Measurements from ENCODE around the gene FAM135A. TPM values are rescaled to one million over a fixed set of nuclear protein-coding genes. Genes with fewer than 3 reads are reported as not detected.

The FAM135A gene
- total and polyA plus RNA-seq, 9 of the 15 experiments (the other 6 are each of a cell fraction or from before 2014, with no cell fraction given): 7.4 to 32.9 (median 19.2) TPM

- TF ChIP-seq ATF3 (IDR thresholded peaks at IDR 0.05): peak; percentile 50; the same call in 1 of the 2 replicates
- no peak for TF ChIP-seq ATF3 (CRISPR knock-in tag; conservative IDR thresholded peaks at IDR 0.05)
- TF ChIP-seq XRCC4 (IDR thresholded peaks at IDR 0.05; ENCODE audit: extremely low read depth, insufficient read depth, insufficient read length): no peak
- TF ChIP-seq, protein P1, sequence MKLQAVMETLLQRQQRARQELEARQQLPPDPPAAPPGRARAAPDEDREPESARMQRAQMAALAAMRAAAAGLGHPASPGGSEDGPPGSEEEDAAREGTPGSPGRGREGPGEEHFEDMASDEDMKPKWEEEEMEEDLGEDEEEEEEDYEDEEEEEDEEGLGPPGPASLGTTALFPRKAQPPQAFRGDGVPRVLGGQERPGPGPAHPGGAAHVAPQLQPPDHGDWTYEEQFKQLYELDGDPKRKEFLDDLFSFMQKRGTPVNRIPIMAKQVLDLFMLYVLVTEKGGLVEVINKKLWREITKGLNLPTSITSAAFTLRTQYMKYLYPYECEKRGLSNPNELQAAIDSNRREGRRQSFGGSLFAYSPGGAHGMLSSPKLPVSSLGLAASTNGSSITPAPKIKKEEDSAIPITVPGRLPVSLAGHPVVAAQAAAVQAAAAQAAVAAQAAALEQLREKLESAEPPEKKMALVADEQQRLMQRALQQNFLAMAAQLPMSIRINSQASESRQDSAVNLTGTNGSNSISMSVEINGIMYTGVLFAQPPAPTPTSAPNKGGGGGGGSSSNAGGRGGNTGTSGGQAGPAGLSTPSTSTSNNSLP (IDR thresholded peaks at IDR 0.05; ENCODE audit: borderline replicate concordance, low read depth, low read length): no peak
- no peak for TF ChIP-seq ERF (CRISPR knock-in tag; IDR thresholded peaks at IDR 0.05)
- no peak for TF ChIP-seq NRF1 (conservative IDR thresholded peaks at IDR 0.05 in 1 of 2, IDR thresholded peaks at IDR 0.05 in 1 of 2)
- TF ChIP-seq, protein P2, sequence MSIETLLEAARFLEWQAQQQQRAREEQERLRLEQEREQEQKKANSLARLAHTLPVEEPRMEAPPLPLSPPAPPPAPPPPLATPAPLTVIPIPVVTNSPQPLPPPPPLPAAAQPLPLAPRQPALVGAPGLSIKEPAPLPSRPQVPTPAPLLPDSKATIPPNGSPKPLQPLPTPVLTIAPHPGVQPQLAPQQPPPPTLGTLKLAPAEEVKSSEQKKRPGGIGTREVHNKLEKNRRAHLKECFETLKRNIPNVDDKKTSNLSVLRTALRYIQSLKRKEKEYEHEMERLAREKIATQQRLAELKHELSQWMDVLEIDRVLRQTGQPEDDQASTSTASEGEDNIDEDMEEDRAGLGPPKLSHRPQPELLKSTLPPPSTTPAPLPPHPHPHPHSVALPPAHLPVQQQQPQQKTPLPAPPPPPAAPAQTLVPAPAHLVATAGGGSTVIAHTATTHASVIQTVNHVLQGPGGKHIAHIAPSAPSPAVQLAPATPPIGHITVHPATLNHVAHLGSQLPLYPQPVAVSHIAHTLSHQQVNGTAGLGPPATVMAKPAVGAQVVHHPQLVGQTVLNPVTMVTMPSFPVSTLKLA (conservative IDR thresholded peaks at IDR 0.05): no peak
- TF ChIP-seq TCF7L2 (IDR thresholded peaks at IDR 0.05; ENCODE audit: low read depth, low read length): no peak
- TF ChIP-seq, protein P3, sequence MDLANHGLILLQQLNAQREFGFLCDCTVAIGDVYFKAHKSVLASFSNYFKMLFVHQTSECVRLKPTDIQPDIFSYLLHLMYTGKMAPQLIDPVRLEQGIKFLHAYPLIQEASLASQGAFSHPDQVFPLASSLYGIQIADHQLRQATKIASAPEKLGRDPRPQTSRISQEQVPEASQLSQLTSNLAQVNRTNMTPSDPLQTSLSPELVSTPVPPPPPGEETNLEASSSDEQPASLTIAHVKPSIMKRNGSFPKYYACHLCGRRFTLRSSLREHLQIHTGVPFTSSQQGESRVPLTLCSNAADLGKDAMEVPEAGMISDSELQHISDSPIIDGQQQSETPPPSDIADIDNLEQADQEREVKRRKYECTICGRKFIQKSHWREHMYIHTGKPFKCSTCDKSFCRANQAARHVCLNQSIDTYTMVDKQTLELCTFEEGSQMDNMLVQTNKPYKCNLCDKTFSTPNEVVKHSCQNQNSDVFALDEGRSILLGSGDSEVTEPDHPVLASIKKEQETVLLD (IDR thresholded peaks at IDR 0.05): no peak
- TF ChIP-seq CXXC5 (CRISPR knock-in tag; IDR thresholded peaks at IDR 0.05): no peak; the same call in 1 of the 2 replicates
These were observed 24.5 kb upstream of the FAM135A start (continued) for GRCh38 chr6:70388814-70389213.
